ENCODE measurements around the gene KIF26A. TPM values are rescaled to one million over a fixed set of nuclear protein-coding genes. Genes with fewer than 3 reads are reported as not detected.

KIF26A gene
- total RNA-seq, 1 experiment from 2014 or later: not detected

GRCh38 chr14:104100171-104101085, 38.0 kb upstream of the KIF26A start:
- in situ Hi-C loops (cut with HindIII; ENCODE audit: low pct_unique_long_range_greater_than_20kb, low sequenced_read_pairs): no loop called here
- DNase-seq (ENCODE audit: low read depth): no peak

- in situ Hi-C loops (cut with HindIII; ENCODE audit: low pct_unique_long_range_greater_than_20kb, low sequenced_read_pairs): no loop called here
- no peak for DNase-seq (ENCODE audit: low read depth)
Measured at GRCh38 chr14:104101086-104101621, 37.2 kb upstream of the KIF26A start.

- DNase-seq (ENCODE audit: low read depth): no peak
- in situ Hi-C loops (cut with HindIII; ENCODE audit: low pct_unique_long_range_greater_than_20kb, low sequenced_read_pairs): no loop called here
Measured at GRCh38 chr14:104101651-104102281, 36.6 kb upstream of the KIF26A start.

GRCh38 chr14:104102282-104102914, 36.0 kb upstream of the KIF26A start:
- DNase-seq (ENCODE audit: low read depth): no peak
- in situ Hi-C loops (cut with HindIII; ENCODE audit: low pct_unique_long_range_greater_than_20kb, low sequenced_read_pairs): no loop called here

- no peak for DNase-seq (ENCODE audit: low read depth)
- in situ Hi-C loops (cut with HindIII; ENCODE audit: low pct_unique_long_range_greater_than_20kb, low sequenced_read_pairs): no loop called here
Measured at GRCh38 chr14:104103061-104103445, 35.3 kb upstream of the KIF26A start.

- in situ Hi-C loops (cut with HindIII; ENCODE audit: low pct_unique_long_range_greater_than_20kb, low sequenced_read_pairs): no loop called here
- DNase-seq (ENCODE audit: low read depth): no peak
Measured at GRCh38 chr14:104103446-104104075, 34.8 kb upstream of the KIF26A start.

- in situ Hi-C loops (cut with HindIII; ENCODE audit: low pct_unique_long_range_greater_than_20kb, low sequenced_read_pairs): no loop called here
- DNase-seq (ENCODE audit: low read depth): no peak
Measured at GRCh38 chr14:104104076-104104901, 34.1 kb upstream of the KIF26A start.

- in situ Hi-C loops (cut with HindIII; ENCODE audit: low pct_unique_long_range_greater_than_20kb, low sequenced_read_pairs): no loop called here
- no peak for DNase-seq (ENCODE audit: low read depth)
Measured at GRCh38 chr14:104105071-104105821, 33.1 kb upstream of the KIF26A start.

GRCh38 chr14:104105822-104106470, 32.4 kb upstream of the KIF26A start:
- DNase-seq (ENCODE audit: low read depth): no peak
- in situ Hi-C loops (cut with HindIII; ENCODE audit: low pct_unique_long_range_greater_than_20kb, low sequenced_read_pairs): no loop called here

GRCh38 chr14:104106471-104106991, 31.9 kb upstream of the KIF26A start:
- in situ Hi-C loops (cut with HindIII; ENCODE audit: low pct_unique_long_range_greater_than_20kb, low sequenced_read_pairs): no loop called here
- DNase-seq (ENCODE audit: low read depth): no peak

GRCh38 chr14:104107101-104107581, 31.2 kb upstream of the KIF26A start:
- in situ Hi-C loops (cut with HindIII; ENCODE audit: low pct_unique_long_range_greater_than_20kb, low sequenced_read_pairs): no loop called here

GRCh38 chr14:104107611-104108569, 30.5 kb upstream of the KIF26A start:
- in situ Hi-C loops (cut with HindIII; ENCODE audit: low pct_unique_long_range_greater_than_20kb, low sequenced_read_pairs): no loop called here
- DNase-seq (ENCODE audit: low read depth): no peak

More at GRCh38 chr14:104107101-104107581, 31.2 kb upstream of the KIF26A start:
- no peak for DNase-seq (ENCODE audit: low read depth)

GRCh38 chr14:104108570-104109541, 29.5 kb upstream of the KIF26A start:
- DNase-seq (ENCODE audit: low read depth): no peak
- in situ Hi-C loops (cut with HindIII; ENCODE audit: low pct_unique_long_range_greater_than_20kb, low sequenced_read_pairs): no loop called here

GRCh38 chr14:104109731-104110361, 28.5 kb upstream of the KIF26A start:
- in situ Hi-C loops (cut with HindIII; ENCODE audit: low pct_unique_long_range_greater_than_20kb, low sequenced_read_pairs): no loop called here
- no peak for DNase-seq (ENCODE audit: low read depth)

Measured in Caki2 (cell line).